GM23338 (cell line): ENCODE measurements around the gene ACOT8. TPM values are rescaled to one million over a fixed set of nuclear protein-coding genes. Genes with fewer than 3 reads are reported as not detected.

ENCODE experiments used
- ATAC-seq: fragments of 200-7000 bp; cut with Tn5 transposase; 3 replicates; pipeline ENCODE4 v1.9.1; 2020
- DNase-seq: peaks from one replicate; pipeline ENCODE4 v3.0.0-alpha.2; 2015; ENCODE audit warnings: low spot score
- H2AFZ ChIP-seq: fragments of 200-600 bp; sonication (generic); 2 replicates; pipeline ENCODE4 v1.8.0; 2016; ENCODE audit warnings: antibody characterized with exemption, mild to moderate bottlenecking, moderate library complexity
- H3F3A ChIP-seq: fragments of 200-600 bp; sonication (generic); replicated peaks from 2 replicates; pipeline ENCODE4 v1.8.0; 2017; ENCODE audit warnings: antibody characterized with exemption, mixed run types, low read depth
- H3K27ac ChIP-seq: fragments of 200-600 bp; sonication (generic); 2 replicates; pipeline ENCODE4 v1.6.1; 2016; ENCODE audit warnings: low read depth
- H3K27me3 ChIP-seq: fragments of 200-600 bp; sonication (generic); 2 replicates; pipeline ENCODE4 v1.8.0; 2016; ENCODE audit warnings: mild to moderate bottlenecking, mixed run types, moderate library complexity; ENCODE audit not compliant: insufficient read depth
- H3K36me3 ChIP-seq: fragments of 200-600 bp; sonication (generic); 2 replicates; pipeline ENCODE4 v1.8.0; 2016; ENCODE audit warnings: mild to moderate bottlenecking; ENCODE audit not compliant: insufficient read depth
- H3K4me1 ChIP-seq: fragments of 200-600 bp; sonication (generic); 2 replicates; pipeline ENCODE4 v1.8.0; 2016; ENCODE audit warnings: mild to moderate bottlenecking, moderate library complexity; ENCODE audit not compliant: insufficient read depth
- H3K4me2 ChIP-seq: fragments of 200-600 bp; sonication (generic); 2 replicates; pipeline ENCODE4 v1.7.1; 2017; ENCODE audit warnings: mixed run types
- H3K4me3 ChIP-seq: fragments of 200-600 bp; sonication (generic); 2 replicates; pipeline ENCODE4 v1.6.1; 2016; ENCODE audit warnings: mixed run types
- H3K79me2 ChIP-seq: fragments of 200-600 bp; sonication (generic); replicated peaks from 2 replicates; pipeline ENCODE4 v1.8.0; 2017; ENCODE audit warnings: mild to moderate bottlenecking; ENCODE audit not compliant: insufficient read depth
- H3K9me2 ChIP-seq: fragments of 200-600 bp; sonication (generic); 2 replicates; pipeline ENCODE4 v1.8.0; 2017; ENCODE audit not compliant: insufficient read depth
- H4K20me1 ChIP-seq: fragments of 200-600 bp; sonication (generic); replicated peaks from 2 replicates; pipeline ENCODE4 v1.8.0; 2017; ENCODE audit warnings: mild to moderate bottlenecking; ENCODE audit not compliant: insufficient read depth
- H3K27ac Mint-ChIP-seq: 2 replicates; pipeline ENCODE4 v1.8.0; 2020; ENCODE audit warnings: inconsistent platforms, mild to moderate bottlenecking, moderate library complexity, mixed read lengths
- H3K27me3 Mint-ChIP-seq: 3 replicates; pipeline ENCODE4 v1.8.0; 2022; ENCODE audit warnings: low read depth, mild to moderate bottlenecking, moderate library complexity, mixed read lengths, inconsistent platforms; ENCODE audit not compliant: insufficient read depth, poor library complexity
- H3K36me3 Mint-ChIP-seq: 3 replicates; pipeline ENCODE4 v1.8.0; 2021; ENCODE audit warnings: low read depth, mild to moderate bottlenecking, inconsistent platforms, moderate library complexity, mixed read lengths
- H3K4me1 Mint-ChIP-seq: 3 replicates; pipeline ENCODE4 v1.8.0; 2020; ENCODE audit warnings: mild to moderate bottlenecking, inconsistent platforms, mixed read lengths
- H3K4me3 Mint-ChIP-seq: 3 replicates; pipeline ENCODE4 v1.8.0; 2021; ENCODE audit warnings: moderate library complexity, mild to moderate bottlenecking, inconsistent platforms, mixed read lengths
- H3K9me3 Mint-ChIP-seq: 3 replicates; pipeline ENCODE4 v1.8.0; 2020; ENCODE audit warnings: moderate library complexity, mild to moderate bottlenecking, inconsistent platforms, mixed read lengths
- CREB1 ChIP-seq: fragments of 250-450 bp; sonication (Bioruptor Pico); IDR thresholded peaks from 2 replicates; pipeline ENCODE4 v1.5.0; 2020; ENCODE audit warnings: low read depth, mild to moderate bottlenecking, moderate library complexity
- EZH2 ChIP-seq: fragments of 200-600 bp; sonication (generic); IDR thresholded peaks from one replicate; pipeline ENCODE4 v1.8.0; 2017; ENCODE audit warnings: antibody characterized with exemption, mild to moderate bottlenecking, low read depth; ENCODE audit not compliant: unreplicated experiment
- EZH2phosphoT487 ChIP-seq: fragments of 200-600 bp; sonication (generic); IDR thresholded peaks from one replicate; pipeline ENCODE4 v1.8.1; 2018; ENCODE audit warnings: antibody characterized with exemption; ENCODE audit not compliant: unreplicated experiment
- JUNB ChIP-seq: IDR thresholded peaks from one replicate; pipeline ENCODE4 v1.6.1; 2016; ENCODE audit warnings: antibody characterized with exemption; ENCODE audit not compliant: unreplicated experiment
- NANOG ChIP-seq: IDR thresholded peaks from 2 replicates; pipeline ENCODE4 v1.6.1; 2016; ENCODE audit warnings: antibody characterized with exemption, borderline replicate concordance
- POLR2AphosphoS5 ChIP-seq: IDR thresholded peaks from 2 replicates; pipeline ENCODE4 v1.6.1; 2016; ENCODE audit warnings: antibody characterized with exemption, low read depth
- STAT1 ChIP-seq: IDR thresholded peaks from one replicate; pipeline ENCODE4 v1.6.1; 2016; ENCODE audit warnings: antibody characterized with exemption; ENCODE audit not compliant: unreplicated experiment
- ZNF114 ChIP-seq: fragments of 250-450 bp; sonication (Bioruptor Pico); IDR thresholded peaks from 2 replicates; pipeline ENCODE4 v1.5.0; 2020; ENCODE audit warnings: mild to moderate bottlenecking, moderate library complexity
- ZNF331 ChIP-seq: fragments of 250-450 bp; sonication (Bioruptor Pico); IDR thresholded peaks from 2 replicates; pipeline ENCODE4 v1.5.0; 2020; ENCODE audit warnings: low read depth, mild to moderate bottlenecking, moderate library complexity
- polyA plus RNA-seq: library from polyadenylated mRNA; unstranded; fragments of >200 nt; fragmentation: Nextera tagmentation; extraction: Ambion mirVana; gene quantifications from 2 replicates; pipeline ENCODE4 v1.2.1, GENCODE V29; 2016
- total RNA-seq: library from RNA; depleted of rRNA; stranded (reverse); fragments of >200 nt; shearing (Covaris generic); gene quantifications from 2 replicates; pipeline ENCODE4 v1.2.3, GENCODE V29; 2014
- TF ChIP-seq, protein P1 (sequence below): IDR thresholded peaks from one replicate; pipeline ENCODE4 v1.6.1; 2018; ENCODE audit warnings: antibody characterized with exemption; ENCODE audit not compliant: unreplicated experiment
- TF ChIP-seq, protein P2 (sequence below): fragments of 250-450 bp; sonication (Bioruptor Pico); IDR thresholded peaks from 2 replicates; pipeline ENCODE4 v1.5.0; 2020; ENCODE audit warnings: mild to moderate bottlenecking, moderate library complexity
- TF ChIP-seq, protein P3 (sequence below), 2 experiments: fragments of 200-600 bp in 1 of 2; sonication (generic) in 1 of 2; conservative IDR thresholded peaks; 2 replicates each; pipeline versions ENCODE4 v1.5.1 to v1.6.1; 2016 to 2017; ENCODE audit warnings: antibody characterized with exemption in 2 of 2, low read depth in 2 of 2, mild to moderate bottlenecking in 2 of 2, moderate library complexity in 1 of 2
- TF ChIP-seq, protein P4 (sequence below): IDR thresholded peaks from 2 replicates; pipeline ENCODE4 v1.6.1; 2016; ENCODE audit warnings: antibody characterized with exemption

ACOT8 gene
- total and polyA plus RNA-seq, 2 experiments from 2014 or later: 42.0 to 75.2 TPM

DNA sequence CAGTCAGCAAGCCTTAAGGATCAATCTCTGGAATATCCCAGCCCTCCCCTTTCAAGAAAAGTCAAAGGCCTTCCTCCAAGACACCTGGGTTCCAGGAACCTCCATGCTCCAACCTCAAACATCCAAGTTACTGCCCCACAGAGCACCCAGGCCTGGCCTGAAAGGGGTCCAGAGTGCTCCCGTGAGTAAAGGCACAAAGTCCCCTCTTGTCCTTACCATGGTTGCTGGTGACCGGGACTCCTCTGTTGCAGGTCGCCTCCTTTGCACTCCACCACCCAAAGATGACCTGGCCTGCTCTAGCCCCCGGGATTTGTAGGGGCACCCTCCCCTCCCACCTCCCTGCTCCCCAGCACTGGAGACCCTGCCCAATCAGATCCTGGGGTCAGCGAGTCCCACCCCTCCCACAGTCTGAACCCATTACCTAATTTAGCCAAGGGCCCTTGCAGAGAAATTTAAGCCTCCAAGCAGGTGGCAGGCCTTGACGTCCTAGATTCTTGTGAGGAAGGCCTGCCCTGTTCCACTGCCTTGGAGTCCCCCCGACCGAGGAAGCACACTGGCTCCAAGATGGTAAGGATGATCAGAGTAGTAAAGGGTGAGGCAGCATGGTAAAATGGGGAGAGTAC lies 30.1 kb downstream of the ACOT8 start, which contains the start of gene TNNC2:
Gene TNNC2, minus strand, starts transcription at position 283 of the 623 bp plus-strand sequence. Its CDS starts 64 bp downstream, at position 219.
- H3K27ac ChIP-seq: no peak within 1 kb of the TSS
- Mint-ChIP-seq H3K27me3 (peaks cover 24% of the 10 kb centered on the region), H3K9me3 (no peaks in the 10 kb centered on the region; the same call in 1 of the 3 replicates), H3K27ac (no peak within 1 kb of the TSS), H3K4me3 (no peak within 1 kb of the TSS), H3K36me3 (peaks cover 4% of the 10 kb centered on the region; the same call in 1 of the 3 replicates), H3K4me1 (peaks cover 27% of the 10 kb centered on the region)
- no peak within 1 kb of the TSS for H3K4me3 ChIP-seq
- peaks cover 10% of the 10 kb centered on the region; the same call in 1 of the 2 replicates for H3F3A ChIP-seq
- H3K9me2 ChIP-seq: no peaks in the 10 kb centered on the region
- H3K4me2 ChIP-seq: no peak within 1 kb of the TSS
- no peak within 1 kb of the TSS for H2AFZ ChIP-seq
- TF ChIP-seq, protein P1, sequence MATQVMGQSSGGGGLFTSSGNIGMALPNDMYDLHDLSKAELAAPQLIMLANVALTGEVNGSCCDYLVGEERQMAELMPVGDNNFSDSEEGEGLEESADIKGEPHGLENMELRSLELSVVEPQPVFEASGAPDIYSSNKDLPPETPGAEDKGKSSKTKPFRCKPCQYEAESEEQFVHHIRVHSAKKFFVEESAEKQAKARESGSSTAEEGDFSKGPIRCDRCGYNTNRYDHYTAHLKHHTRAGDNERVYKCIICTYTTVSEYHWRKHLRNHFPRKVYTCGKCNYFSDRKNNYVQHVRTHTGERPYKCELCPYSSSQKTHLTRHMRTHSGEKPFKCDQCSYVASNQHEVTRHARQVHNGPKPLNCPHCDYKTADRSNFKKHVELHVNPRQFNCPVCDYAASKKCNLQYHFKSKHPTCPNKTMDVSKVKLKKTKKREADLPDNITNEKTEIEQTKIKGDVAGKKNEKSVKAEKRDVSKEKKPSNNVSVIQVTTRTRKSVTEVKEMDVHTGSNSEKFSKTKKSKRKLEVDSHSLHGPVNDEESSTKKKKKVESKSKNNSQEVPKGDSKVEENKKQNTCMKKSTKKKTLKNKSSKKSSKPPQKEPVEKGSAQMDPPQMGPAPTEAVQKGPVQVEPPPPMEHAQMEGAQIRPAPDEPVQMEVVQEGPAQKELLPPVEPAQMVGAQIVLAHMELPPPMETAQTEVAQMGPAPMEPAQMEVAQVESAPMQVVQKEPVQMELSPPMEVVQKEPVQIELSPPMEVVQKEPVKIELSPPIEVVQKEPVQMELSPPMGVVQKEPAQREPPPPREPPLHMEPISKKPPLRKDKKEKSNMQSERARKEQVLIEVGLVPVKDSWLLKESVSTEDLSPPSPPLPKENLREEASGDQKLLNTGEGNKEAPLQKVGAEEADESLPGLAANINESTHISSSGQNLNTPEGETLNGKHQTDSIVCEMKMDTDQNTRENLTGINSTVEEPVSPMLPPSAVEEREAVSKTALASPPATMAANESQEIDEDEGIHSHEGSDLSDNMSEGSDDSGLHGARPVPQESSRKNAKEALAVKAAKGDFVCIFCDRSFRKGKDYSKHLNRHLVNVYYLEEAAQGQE: no peak
- no peak for TF ChIP-seq POLR2AphosphoS5
- TF ChIP-seq ZNF114: no peak
- TF ChIP-seq JUNB: no peak
- TF ChIP-seq, protein P2, sequence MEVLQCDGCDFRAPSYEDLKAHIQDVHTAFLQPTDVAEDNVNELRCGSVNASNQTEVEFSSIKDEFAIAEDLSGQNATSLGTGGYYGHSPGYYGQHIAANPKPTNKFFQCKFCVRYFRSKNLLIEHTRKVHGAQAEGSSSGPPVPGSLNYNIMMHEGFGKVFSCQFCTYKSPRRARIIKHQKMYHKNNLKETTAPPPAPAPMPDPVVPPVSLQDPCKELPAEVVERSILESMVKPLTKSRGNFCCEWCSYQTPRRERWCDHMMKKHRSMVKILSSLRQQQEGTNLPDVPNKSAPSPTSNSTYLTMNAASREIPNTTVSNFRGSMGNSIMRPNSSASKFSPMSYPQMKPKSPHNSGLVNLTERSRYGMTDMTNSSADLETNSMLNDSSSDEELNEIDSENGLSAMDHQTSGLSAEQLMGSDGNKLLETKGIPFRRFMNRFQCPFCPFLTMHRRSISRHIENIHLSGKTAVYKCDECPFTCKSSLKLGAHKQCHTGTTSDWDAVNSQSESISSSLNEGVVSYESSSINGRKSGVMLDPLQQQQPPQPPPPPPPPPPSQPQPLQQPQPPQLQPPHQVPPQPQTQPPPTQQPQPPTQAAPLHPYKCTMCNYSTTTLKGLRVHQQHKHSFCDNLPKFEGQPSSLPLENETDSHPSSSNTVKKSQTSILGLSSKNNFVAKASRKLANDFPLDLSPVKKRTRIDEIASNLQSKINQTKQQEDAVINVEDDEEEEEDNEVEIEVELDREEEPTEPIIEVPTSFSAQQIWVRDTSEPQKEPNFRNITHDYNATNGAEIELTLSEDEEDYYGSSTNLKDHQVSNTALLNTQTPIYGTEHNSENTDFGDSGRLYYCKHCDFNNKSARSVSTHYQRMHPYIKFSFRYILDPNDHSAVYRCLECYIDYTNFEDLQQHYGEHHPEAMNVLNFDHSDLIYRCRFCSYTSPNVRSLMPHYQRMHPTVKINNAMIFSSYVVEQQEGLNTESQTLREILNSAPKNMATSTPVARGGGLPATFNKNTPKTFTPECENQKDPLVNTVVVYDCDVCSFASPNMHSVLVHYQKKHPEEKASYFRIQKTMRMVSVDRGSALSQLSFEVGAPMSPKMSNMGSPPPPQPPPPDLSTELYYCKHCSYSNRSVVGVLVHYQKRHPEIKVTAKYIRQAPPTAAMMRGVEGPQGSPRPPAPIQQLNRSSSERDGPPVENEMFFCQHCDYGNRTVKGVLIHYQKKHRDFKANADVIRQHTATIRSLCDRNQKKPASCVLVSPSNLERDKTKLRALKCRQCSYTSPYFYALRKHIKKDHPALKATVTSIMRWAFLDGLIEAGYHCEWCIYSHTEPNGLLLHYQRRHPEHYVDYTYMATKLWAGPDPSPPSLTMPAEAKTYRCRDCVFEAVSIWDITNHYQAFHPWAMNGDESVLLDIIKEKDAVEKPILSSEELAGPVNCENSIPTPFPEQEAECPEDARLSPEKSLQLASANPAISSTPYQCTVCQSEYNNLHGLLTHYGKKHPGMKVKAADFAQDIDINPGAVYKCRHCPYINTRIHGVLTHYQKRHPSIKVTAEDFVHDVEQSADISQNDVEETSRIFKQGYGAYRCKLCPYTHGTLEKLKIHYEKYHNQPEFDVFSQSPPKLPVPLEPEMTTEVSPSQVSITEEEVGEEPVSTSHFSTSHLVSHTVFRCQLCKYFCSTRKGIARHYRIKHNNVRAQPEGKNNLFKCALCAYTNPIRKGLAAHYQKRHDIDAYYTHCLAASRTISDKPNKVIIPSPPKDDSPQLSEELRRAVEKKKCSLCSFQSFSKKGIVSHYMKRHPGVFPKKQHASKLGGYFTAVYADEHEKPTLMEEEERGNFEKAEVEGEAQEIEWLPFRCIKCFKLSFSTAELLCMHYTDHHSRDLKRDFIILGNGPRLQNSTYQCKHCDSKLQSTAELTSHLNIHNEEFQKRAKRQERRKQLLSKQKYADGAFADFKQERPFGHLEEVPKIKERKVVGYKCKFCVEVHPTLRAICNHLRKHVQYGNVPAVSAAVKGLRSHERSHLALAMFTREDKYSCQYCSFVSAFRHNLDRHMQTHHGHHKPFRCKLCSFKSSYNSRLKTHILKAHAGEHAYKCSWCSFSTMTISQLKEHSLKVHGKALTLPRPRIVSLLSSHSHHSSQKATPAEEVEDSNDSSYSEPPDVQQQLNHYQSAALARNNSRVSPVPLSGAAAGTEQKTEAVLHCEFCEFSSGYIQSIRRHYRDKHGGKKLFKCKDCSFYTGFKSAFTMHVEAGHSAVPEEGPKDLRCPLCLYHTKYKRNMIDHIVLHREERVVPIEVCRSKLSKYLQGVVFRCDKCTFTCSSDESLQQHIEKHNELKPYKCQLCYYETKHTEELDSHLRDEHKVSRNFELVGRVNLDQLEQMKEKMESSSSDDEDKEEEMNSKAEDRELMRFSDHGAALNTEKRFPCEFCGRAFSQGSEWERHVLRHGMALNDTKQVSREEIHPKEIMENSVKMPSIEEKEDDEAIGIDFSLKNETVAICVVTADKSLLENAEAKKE: no peak
- TF ChIP-seq, protein P3, sequence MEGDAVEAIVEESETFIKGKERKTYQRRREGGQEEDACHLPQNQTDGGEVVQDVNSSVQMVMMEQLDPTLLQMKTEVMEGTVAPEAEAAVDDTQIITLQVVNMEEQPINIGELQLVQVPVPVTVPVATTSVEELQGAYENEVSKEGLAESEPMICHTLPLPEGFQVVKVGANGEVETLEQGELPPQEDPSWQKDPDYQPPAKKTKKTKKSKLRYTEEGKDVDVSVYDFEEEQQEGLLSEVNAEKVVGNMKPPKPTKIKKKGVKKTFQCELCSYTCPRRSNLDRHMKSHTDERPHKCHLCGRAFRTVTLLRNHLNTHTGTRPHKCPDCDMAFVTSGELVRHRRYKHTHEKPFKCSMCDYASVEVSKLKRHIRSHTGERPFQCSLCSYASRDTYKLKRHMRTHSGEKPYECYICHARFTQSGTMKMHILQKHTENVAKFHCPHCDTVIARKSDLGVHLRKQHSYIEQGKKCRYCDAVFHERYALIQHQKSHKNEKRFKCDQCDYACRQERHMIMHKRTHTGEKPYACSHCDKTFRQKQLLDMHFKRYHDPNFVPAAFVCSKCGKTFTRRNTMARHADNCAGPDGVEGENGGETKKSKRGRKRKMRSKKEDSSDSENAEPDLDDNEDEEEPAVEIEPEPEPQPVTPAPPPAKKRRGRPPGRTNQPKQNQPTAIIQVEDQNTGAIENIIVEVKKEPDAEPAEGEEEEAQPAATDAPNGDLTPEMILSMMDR (conservative IDR thresholded peaks at IDR 0.05; ENCODE audit: low read depth in 2 of 2): no peak
- no peak for TF ChIP-seq NANOG
- TF ChIP-seq CREB1 (CRISPR knock-in tag): no peak
- no peak for TF ChIP-seq EZH2
- TF ChIP-seq, protein P4, sequence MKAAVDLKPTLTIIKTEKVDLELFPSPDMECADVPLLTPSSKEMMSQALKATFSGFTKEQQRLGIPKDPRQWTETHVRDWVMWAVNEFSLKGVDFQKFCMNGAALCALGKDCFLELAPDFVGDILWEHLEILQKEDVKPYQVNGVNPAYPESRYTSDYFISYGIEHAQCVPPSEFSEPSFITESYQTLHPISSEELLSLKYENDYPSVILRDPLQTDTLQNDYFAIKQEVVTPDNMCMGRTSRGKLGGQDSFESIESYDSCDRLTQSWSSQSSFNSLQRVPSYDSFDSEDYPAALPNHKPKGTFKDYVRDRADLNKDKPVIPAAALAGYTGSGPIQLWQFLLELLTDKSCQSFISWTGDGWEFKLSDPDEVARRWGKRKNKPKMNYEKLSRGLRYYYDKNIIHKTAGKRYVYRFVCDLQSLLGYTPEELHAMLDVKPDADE: no peak
- TF ChIP-seq STAT1: no peak
- no peak for TF ChIP-seq ZNF331 (CRISPR knock-in tag)
- no peak for TF ChIP-seq EZH2phosphoT487
- H3K36me3 ChIP-seq: no peaks in the 10 kb centered on the region
- ATAC-seq (no peak), DNase-seq (no peak)
- H3K4me1 ChIP-seq: peaks cover 8% of the 10 kb centered on the region; the same call in 1 of the 2 replicates
- H3K27me3 ChIP-seq: peaks cover 9% of the 10 kb centered on the region
- H3K79me2 ChIP-seq: no peaks in the 10 kb centered on the region
- no peaks in the 10 kb centered on the region for H4K20me1 ChIP-seq
